NB4 (cell line): Measurements from ENCODE around the gene AAMDC.
"Not testable (repeated sequence)": the region's sequence is repeated elsewhere in the genome, so short reads cannot be mapped to it uniquely, and the experiment has no call there.

ENCODE experiments used
- DNase-seq: peaks from one replicate; pipeline ENCODE4 v3.0.0; 2010; ENCODE audit warnings: low read depth
- H3K4me3 ChIP-seq: one replicate; pipeline ENCODE4 v1.5.1; 2011; ENCODE audit warnings: mild to moderate bottlenecking, low read depth, low read length, moderate library complexity
- CTCF ChIP-seq: IDR thresholded peaks from one replicate; pipeline ENCODE4 v1.5.1; 2012; ENCODE audit warnings: low read depth, low read length
- MAX ChIP-seq: IDR thresholded peaks from 2 replicates; pipeline ENCODE4 v1.6.1; 2011; ENCODE audit warnings: low read depth, low read length
- MYC ChIP-seq: IDR thresholded peaks from 2 replicates; pipeline ENCODE4 v1.6.1; 2011; ENCODE audit warnings: low read depth, low read length
- POLR2A ChIP-seq: IDR thresholded peaks from 2 replicates; pipeline ENCODE4 v1.6.1; 2011; ENCODE audit warnings: mild to moderate bottlenecking; ENCODE audit not compliant: insufficient read length; ENCODE audit errors: extremely low read depth

AAMDC gene

GRCh38 chr11:77884186-77884828 lies 63.4 kb downstream of the AAMDC start:
- DNase-seq, result no peak

DNA sequence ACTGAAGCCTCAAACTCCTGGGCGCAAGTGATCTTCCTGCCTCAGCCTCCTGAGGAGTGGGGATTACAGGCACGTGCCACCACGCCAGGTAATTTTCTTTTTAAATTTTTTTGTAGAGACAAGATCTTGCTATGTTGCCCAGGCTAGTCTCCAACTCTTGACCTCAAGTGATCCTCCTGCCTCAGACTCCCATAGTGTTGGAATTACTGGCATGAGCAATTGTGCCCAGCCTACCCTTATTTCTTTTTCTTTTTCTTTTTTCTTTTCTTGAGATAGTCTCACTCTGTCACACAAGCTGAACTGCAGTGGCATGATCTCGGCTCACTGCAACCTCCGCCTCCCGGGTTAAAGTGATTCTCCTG lies 63.9 kb downstream of the AAMDC start:
- no peak overlapping the region for H3K4me3 ChIP-seq
- no peak for TF ChIP-seq MAX
- TF ChIP-seq MYC, result no peak
- no peak for TF ChIP-seq CTCF
- TF ChIP-seq POLR2A, result no peak
- DNase-seq, result no peak

More at GRCh38 chr11:77884186-77884828, 63.4 kb downstream of the AAMDC start:
- TF ChIP-seq CTCF, result no peak
- no peak for TF ChIP-seq MYC
- no peak for TF ChIP-seq POLR2A
- no peak for TF ChIP-seq MAX
- H3K4me3 ChIP-seq, result no peak overlapping the region

DNA sequence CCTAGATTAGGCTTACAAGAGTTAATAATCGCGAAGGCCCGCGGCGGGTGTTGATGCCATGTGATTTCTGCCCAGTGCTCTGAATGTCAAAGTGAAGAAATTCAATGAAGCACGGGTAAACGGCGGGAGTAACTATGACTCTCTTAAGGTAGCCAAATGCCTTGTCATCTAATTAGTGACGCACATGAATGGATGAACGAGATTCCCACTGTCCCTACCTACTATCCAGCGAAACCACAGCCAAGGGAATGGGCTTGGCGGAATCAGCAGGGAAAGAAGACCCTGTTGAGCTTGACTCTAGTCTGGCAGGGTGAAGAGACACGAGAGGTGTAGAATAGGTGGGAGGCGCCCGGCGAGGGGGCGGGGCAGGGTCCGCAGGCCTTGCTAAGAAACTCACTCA lies 65.5 kb downstream of the AAMDC start:
- no peak overlapping the region for H3K4me3 ChIP-seq
- TF ChIP-seq MAX (no peak), CTCF (no peak), MYC (no peak), POLR2A (no peak)
- DNase-seq, result no peak

- H3K4me3 ChIP-seq, DNase-seq: not testable (repeated sequence)
Measured at GRCh38 chr11:77889045-77889444, 68.1 kb downstream of the AAMDC start.

GRCh38 chr11:77890100-77890614 lies 69.2 kb downstream of the AAMDC start:
- H3K4me3 ChIP-seq, DNase-seq: not testable (repeated sequence)

GRCh38 chr11:77890619-77891056 lies 69.7 kb downstream of the AAMDC start:
- H3K4me3 ChIP-seq, result not testable (repeated sequence)

GRCh38 chr11:77891256-77891655 lies 70.3 kb downstream of the AAMDC start:
- not testable (repeated sequence) for H3K4me3 ChIP-seq, DNase-seq

More at GRCh38 chr11:77890619-77891056, 69.7 kb downstream of the AAMDC start:
- DNase-seq, result not testable (repeated sequence)

DNA sequence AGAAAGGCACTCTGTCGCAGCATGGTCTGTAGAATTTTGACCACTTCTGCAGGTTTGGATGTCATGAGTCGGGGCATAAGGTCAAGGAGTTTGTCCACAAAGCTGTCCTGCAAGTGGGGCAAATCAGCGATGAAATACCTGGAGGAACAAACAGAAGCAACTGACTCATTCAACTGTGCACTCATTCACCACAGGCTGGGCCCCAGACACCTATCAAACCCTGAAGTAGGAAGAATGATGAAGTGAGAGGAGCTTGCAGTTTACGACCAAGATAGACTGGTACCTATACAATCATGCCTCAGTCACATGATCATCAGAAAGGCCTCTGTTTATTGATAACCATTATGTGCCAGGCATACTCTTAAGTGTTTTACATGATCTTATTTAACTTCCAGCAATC lies 70.8 kb downstream of the AAMDC start:
- not testable (repeated sequence) for H3K4me3 ChIP-seq, DNase-seq

- not testable (repeated sequence) for H3K4me3 ChIP-seq, DNase-seq
Measured at GRCh38 chr11:77894949-77895348, 74.0 kb downstream of the AAMDC start.

GRCh38 chr11:77908835-77909234 lies 87.9 kb downstream of the AAMDC start:
- no peak overlapping the region for H3K4me3 ChIP-seq
- TF ChIP-seq MAX, result no peak
- no peak for TF ChIP-seq MYC
- no peak for TF ChIP-seq POLR2A
- TF ChIP-seq CTCF, result no peak
- DNase-seq, result no peak
